HG03103 (cell line): ENCODE data around the gene LRRC8E.
A peak's percentile ranks its signal among the peaks of the same experiment; 100 is the strongest.

Source experiments
- ATAC-seq: cut with Tn5 transposase; IDR thresholded peaks from one replicate; pipeline ENCODE4 v1.9.1; 2021; ENCODE audit warnings: low read depth; ENCODE audit not compliant: unreplicated experiment

LRRC8E gene

GRCh38 chr19:7867092-7867844 lies 21.0 kb upstream of the LRRC8E start:
- ATAC-seq, result no peak

- no peak for ATAC-seq
Measured at GRCh38 chr19:7868326-7868670, 20.0 kb upstream of the LRRC8E start.

- peak; percentile 46 for ATAC-seq
Measured at GRCh38 chr19:7868671-7869452, 19.4 kb upstream of the LRRC8E start.

GRCh38 chr19:7869453-7869909 lies 18.8 kb upstream of the LRRC8E start:
- ATAC-seq, result peak; percentile 29

GRCh38 chr19:7869910-7870511 lies 18.3 kb upstream of the LRRC8E start:
- ATAC-seq, result no peak

GRCh38 chr19:7870571-7871436 lies 17.5 kb upstream of the LRRC8E start:
- ATAC-seq, result no peak

GRCh38 chr19:7871437-7872305 lies 16.6 kb upstream of the LRRC8E start:
- ATAC-seq, result no peak

GRCh38 chr19:7872306-7873204 lies 15.8 kb upstream of the LRRC8E start:
- ATAC-seq, result no peak

- no peak for ATAC-seq
Measured at GRCh38 chr19:7873304-7874075, 14.8 kb upstream of the LRRC8E start.

GRCh38 chr19:7874076-7874896 lies 14.0 kb upstream of the LRRC8E start, which contains the start of gene PRR36:
PRR36 (minus strand) TSS chr19:7874390; CDS start chr19:7873689, 701 bp downstream.
- no peak for ATAC-seq

GRCh38 chr19:7874897-7875273 lies 13.4 kb upstream of the LRRC8E start:
- ATAC-seq, result no peak

GRCh38 chr19:7877249-7877836 lies 11.0 kb upstream of the LRRC8E start:
- ATAC-seq, result no peak

- ATAC-seq, result no peak
Measured at GRCh38 chr19:7879111-7879807, 9.1 kb upstream of the LRRC8E start.

- ATAC-seq, result no peak
Measured at GRCh38 chr19:7879836-7880235, 8.5 kb upstream of the LRRC8E start.

- no peak for ATAC-seq
Measured at GRCh38 chr19:7881910-7882309, 6.4 kb upstream of the LRRC8E start.

GRCh38 chr19:7883105-7883504 lies 5.2 kb upstream of the LRRC8E start:
- no peak for ATAC-seq
